ENCODE measurements around the gene KIAA1755.

DNA sequence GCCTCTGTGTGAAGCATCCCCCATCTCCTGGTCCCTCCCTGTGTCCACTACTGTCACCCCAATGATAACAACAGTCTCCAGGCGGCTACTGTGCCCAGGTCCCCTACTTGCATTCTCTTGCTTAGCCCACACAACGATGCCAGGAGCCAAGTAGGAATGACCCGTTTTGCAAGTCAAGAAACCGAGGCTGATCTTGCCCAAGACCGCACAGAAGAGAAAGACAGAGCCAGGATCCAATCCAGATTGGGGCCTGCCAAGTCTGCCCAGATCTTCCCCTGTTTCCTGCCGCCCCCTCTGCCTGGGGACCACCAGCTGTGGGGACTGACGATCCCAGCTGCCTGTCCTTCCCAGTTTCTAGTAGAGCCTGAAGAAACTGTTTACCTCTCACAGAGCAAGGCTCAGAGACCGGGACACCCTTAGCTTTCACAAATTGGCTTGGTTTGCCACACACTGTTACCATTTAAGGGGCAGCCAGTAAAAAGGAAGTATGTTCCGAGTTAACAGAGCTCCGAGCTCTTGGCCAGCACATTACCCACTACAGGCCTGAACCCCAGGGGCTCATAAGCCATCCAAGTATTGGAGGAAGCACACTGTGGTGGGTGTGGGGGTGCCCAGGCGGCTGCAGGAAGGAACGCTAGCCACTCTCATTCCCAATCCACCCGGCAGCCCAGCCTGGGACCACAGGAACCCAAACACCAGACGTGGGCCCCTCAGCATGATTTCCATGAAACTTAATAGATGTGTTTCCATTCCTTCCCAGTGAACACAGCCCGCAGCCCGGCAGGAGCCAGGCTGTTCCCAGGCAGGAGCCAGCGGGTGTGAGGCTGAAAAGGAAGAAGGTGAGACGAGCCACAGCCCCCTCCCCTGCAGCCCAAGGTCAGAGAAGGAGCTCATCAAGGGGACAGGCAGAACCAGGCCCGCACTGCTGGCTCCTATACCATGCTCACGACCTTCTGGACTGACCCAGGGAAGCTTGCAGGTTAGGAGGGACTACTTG, 7.9 kb downstream of the KIAA1755 start:
- TF ChIP-seq, protein P1, sequence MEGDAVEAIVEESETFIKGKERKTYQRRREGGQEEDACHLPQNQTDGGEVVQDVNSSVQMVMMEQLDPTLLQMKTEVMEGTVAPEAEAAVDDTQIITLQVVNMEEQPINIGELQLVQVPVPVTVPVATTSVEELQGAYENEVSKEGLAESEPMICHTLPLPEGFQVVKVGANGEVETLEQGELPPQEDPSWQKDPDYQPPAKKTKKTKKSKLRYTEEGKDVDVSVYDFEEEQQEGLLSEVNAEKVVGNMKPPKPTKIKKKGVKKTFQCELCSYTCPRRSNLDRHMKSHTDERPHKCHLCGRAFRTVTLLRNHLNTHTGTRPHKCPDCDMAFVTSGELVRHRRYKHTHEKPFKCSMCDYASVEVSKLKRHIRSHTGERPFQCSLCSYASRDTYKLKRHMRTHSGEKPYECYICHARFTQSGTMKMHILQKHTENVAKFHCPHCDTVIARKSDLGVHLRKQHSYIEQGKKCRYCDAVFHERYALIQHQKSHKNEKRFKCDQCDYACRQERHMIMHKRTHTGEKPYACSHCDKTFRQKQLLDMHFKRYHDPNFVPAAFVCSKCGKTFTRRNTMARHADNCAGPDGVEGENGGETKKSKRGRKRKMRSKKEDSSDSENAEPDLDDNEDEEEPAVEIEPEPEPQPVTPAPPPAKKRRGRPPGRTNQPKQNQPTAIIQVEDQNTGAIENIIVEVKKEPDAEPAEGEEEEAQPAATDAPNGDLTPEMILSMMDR (IDR thresholded peaks at IDR 0.05) = no peak
- no peak for TF ChIP-seq POLR2A (IDR thresholded peaks at IDR 0.05)

Data from body of pancreas (tissue), 4 donors.